Measurements from ENCODE around the gene TFF1.

DNA sequence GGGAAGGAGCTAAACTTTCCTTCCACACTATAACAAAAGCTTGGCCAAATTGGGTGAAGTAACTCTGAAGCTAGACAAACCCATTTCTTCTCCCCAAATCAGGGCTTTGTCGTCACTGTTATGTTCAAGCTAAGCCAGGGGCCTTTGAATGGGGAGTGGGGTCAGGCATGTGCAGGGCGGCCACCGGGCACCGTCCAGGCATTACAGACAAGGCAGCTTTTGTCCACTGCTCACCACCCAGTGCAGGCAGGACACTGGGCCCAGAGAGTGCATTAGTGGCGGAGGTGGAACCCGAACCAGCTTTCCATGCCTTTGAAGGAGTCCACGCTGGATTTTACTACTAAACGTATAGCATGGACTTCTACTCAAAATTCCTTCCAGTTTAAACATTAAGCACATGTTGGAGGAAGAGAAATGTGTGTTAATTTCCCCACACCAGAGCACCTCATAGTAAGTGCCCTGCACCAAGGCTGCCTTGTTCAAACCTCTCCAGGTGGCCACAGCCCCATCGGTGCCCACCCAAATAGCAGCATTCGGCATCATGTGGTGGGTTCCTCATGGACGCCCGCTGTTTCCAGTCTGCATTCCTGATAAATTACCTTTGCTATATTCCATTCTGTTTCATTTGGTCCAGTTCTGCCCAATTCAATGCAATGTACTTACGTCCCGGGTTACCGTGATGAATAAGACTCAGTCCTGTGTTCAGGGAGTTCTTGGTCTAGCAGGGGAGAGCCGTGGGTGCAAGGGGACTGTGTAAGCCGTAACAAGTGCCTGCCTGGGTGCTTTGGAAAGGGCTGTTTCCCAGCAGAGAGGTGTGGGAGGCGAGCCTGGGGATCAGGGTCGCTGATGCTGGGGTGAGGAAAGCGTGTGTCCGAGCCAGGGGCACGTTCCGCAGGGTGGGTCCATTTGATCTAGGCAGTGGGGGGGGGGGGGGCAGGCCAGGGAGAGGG is 39.0 kb upstream of the TFF1 start:
- TF ChIP-seq, protein P1, sequence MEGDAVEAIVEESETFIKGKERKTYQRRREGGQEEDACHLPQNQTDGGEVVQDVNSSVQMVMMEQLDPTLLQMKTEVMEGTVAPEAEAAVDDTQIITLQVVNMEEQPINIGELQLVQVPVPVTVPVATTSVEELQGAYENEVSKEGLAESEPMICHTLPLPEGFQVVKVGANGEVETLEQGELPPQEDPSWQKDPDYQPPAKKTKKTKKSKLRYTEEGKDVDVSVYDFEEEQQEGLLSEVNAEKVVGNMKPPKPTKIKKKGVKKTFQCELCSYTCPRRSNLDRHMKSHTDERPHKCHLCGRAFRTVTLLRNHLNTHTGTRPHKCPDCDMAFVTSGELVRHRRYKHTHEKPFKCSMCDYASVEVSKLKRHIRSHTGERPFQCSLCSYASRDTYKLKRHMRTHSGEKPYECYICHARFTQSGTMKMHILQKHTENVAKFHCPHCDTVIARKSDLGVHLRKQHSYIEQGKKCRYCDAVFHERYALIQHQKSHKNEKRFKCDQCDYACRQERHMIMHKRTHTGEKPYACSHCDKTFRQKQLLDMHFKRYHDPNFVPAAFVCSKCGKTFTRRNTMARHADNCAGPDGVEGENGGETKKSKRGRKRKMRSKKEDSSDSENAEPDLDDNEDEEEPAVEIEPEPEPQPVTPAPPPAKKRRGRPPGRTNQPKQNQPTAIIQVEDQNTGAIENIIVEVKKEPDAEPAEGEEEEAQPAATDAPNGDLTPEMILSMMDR (IDR thresholded peaks at IDR 0.05; ENCODE audit: low read length) = no peak
- no peak for TF ChIP-seq EZH2 (optimal IDR thresholded peaks at IDR 0.05; ENCODE audit: low read depth, low read length)
